Endothelial cell (in vitro differentiated cells): ENCODE measurements around the gene RIPOR3. TPM values are rescaled to one million over a fixed set of nuclear protein-coding genes. Genes with fewer than 3 reads are reported as not detected.
"Not testable (repeated sequence)": the region's sequence is repeated elsewhere in the genome, so short reads cannot be mapped to it uniquely, and the experiment has no call there.

Experiments used
- DNase-seq: peaks from one replicate; pipeline ENCODE4 v3.0.0; 2021; ENCODE audit warnings: low spot score
- H3K27ac Mint-ChIP-seq: one replicate; pipeline ENCODE4 v1.8.0; 2021; ENCODE audit warnings: mixed read lengths, inconsistent platforms; ENCODE audit not compliant: unreplicated experiment
- H3K27me3 Mint-ChIP-seq: one replicate; pipeline ENCODE4 v1.8.0; 2021; ENCODE audit warnings: mild to moderate bottlenecking, moderate library complexity, mixed read lengths, inconsistent platforms; ENCODE audit not compliant: unreplicated experiment
- H3K36me3 Mint-ChIP-seq: one replicate; pipeline ENCODE4 v1.8.0; 2021; ENCODE audit warnings: mild to moderate bottlenecking, low read depth, mixed read lengths, inconsistent platforms; ENCODE audit not compliant: unreplicated experiment
- H3K4me1 Mint-ChIP-seq: one replicate; pipeline ENCODE4 v1.8.0; 2021; ENCODE audit warnings: mild to moderate bottlenecking, mixed read lengths, inconsistent platforms; ENCODE audit not compliant: unreplicated experiment
- H3K4me3 Mint-ChIP-seq: one replicate; pipeline ENCODE4 v1.8.0; 2021; ENCODE audit warnings: mild to moderate bottlenecking, mixed read lengths, inconsistent platforms; ENCODE audit not compliant: unreplicated experiment
- H3K9me3 Mint-ChIP-seq: one replicate; pipeline ENCODE4 v1.8.0; 2021; ENCODE audit warnings: mixed read lengths, inconsistent platforms; ENCODE audit not compliant: unreplicated experiment
- CTCF ChIP-seq: fragments of 200-600 bp; sonication (generic); IDR thresholded peaks from one replicate; pipeline ENCODE4 v1.5.0; 2021; ENCODE audit warnings: antibody characterized with exemption; ENCODE audit not compliant: unreplicated experiment
- total RNA-seq: library from RNA; stranded (reverse); fragmentation: NEBNext Ultra II Directional; extraction: Animal tissue kit (Norgen Biotek cat#: 25700); gene quantifications from one replicate; pipeline ENCODE4 v1.2.1, GENCODE V29; 2021; ENCODE audit not compliant: unreplicated experiment

RIPOR3 gene
- total RNA-seq, 1 donor from 2014 or later = 11.2 TPM

- H3K27me3 Mint-ChIP-seq = peaks cover 5% of the 10 kb centered on the region
- H3K4me3 Mint-ChIP-seq = no peak overlapping the region
- no peak for TF ChIP-seq CTCF
- H3K4me1 Mint-ChIP-seq = peaks cover 15% of the 10 kb centered on the region
- peaks cover 47% of the 10 kb centered on the region for H3K36me3 Mint-ChIP-seq
- H3K27ac Mint-ChIP-seq = peak overlapping the region; percentile 45
- DNase-seq = no peak
- H3K9me3 Mint-ChIP-seq = no peaks in the 10 kb centered on the region
Measured at GRCh38 chr20:50574108-50574507, 117.2 kb downstream of the RIPOR3 start.

- H3K4me3 Mint-ChIP-seq = no peak overlapping the region
- H3K27me3 Mint-ChIP-seq = peaks cover 5% of the 10 kb centered on the region
- H3K4me1 Mint-ChIP-seq = peaks cover 14% of the 10 kb centered on the region
- no peak for DNase-seq
- no peaks in the 10 kb centered on the region for H3K9me3 Mint-ChIP-seq
- TF ChIP-seq CTCF = no peak
- H3K27ac Mint-ChIP-seq = no peak overlapping the region
- peaks cover 46% of the 10 kb centered on the region for H3K36me3 Mint-ChIP-seq
Measured at GRCh38 chr20:50572938-50573777, 118.2 kb downstream of the RIPOR3 start.

- no peak for DNase-seq
- H3K9me3 Mint-ChIP-seq = no peaks in the 10 kb centered on the region
- H3K27ac Mint-ChIP-seq = peak overlapping the region; percentile 42
- H3K36me3 Mint-ChIP-seq = peaks cover 43% of the 10 kb centered on the region
- peaks cover 14% of the 10 kb centered on the region for H3K4me1 Mint-ChIP-seq
- H3K27me3 Mint-ChIP-seq = peaks cover 5% of the 10 kb centered on the region
- no peak overlapping the region for H3K4me3 Mint-ChIP-seq
- no peak for TF ChIP-seq CTCF
Measured at GRCh38 chr20:50571466-50571865, 119.9 kb downstream of the RIPOR3 start.

- DNase-seq = peak; percentile 20
- H3K36me3 Mint-ChIP-seq = peaks cover 41% of the 10 kb centered on the region
- peaks cover 5% of the 10 kb centered on the region for H3K27me3 Mint-ChIP-seq
- H3K4me3 Mint-ChIP-seq = no peak overlapping the region
- H3K27ac Mint-ChIP-seq = no peak overlapping the region
- no peaks in the 10 kb centered on the region for H3K9me3 Mint-ChIP-seq
- TF ChIP-seq CTCF = no peak
- H3K4me1 Mint-ChIP-seq = peaks cover 14% of the 10 kb centered on the region
Measured at GRCh38 chr20:50569864-50570836, 121.2 kb downstream of the RIPOR3 start.

- H3K4me3 Mint-ChIP-seq, H3K9me3 Mint-ChIP-seq, H3K27ac Mint-ChIP-seq, H3K27me3 Mint-ChIP-seq, DNase-seq: not testable (repeated sequence)
- H3K36me3 Mint-ChIP-seq = peaks cover 34% of the 10 kb centered on the region
- peaks cover 14% of the 10 kb centered on the region for H3K4me1 Mint-ChIP-seq
Measured at GRCh38 chr20:50569487-50569863, 121.9 kb downstream of the RIPOR3 start.
